GM12878 (cell line): ENCODE measurements around the gene RAB29. TPM values are rescaled to one million over a fixed set of nuclear protein-coding genes. Genes with fewer than 3 reads are reported as not detected.
A peak's percentile ranks its signal among the peaks of the same experiment; 100 is the strongest.

Experiments
- ATAC-seq: fragments of 200-7000 bp; cut with Tn5 transposase; 3 replicates; pipeline ENCODE4 v1.9.1; 2020; ENCODE audit warnings: mild to moderate bottlenecking, moderate library complexity
- BruUV-seq: library from RNA; stranded (reverse); fragments of 400-500 nt; replicated peaks from 2 replicates; lab custom pipeline; 2021; lab: Mats Ljungman, UMichigan
- CTCF ChIA-PET: fragments of 300-600 bp; sonication (Branson Sonifier 250); formaldehyde crosslinking; extraction: SDS; loops from one replicate; lab custom pipeline; 2021; ENCODE audit warnings: inconsistent platforms; lab: Yijun Ruan, JAX
- POLR2A ChIA-PET: fragments of 350-600 bp; formaldehyde crosslinking; extraction: SDS; loops from one replicate; lab custom pipeline; 2021; ENCODE audit warnings: inconsistent platforms; lab: Charles Lee
- RAD21 ChIA-PET: fragments of 300-600 bp; sonication (Branson Sonifier 250); formaldehyde crosslinking; loops from one replicate; lab custom pipeline; 2023; ENCODE audit warnings: antibody characterized with exemption; ENCODE audit not compliant: unreplicated experiment; lab: Charles Lee
- SMC1A ChIA-PET: fragments of 300-600 bp; sonication (Branson Sonifier 250); formaldehyde crosslinking; loops from one replicate; lab custom pipeline; 2023; ENCODE audit not compliant: unreplicated experiment, uncharacterized antibody; lab: Charles Lee
- DNase-seq: peaks from one replicate; pipeline ENCODE4 v3.0.0-alpha.2; 2011; ENCODE audit warnings: low read depth, low spot score
- FAIRE-seq: peaks from 3 replicates; lab custom pipeline; 2011; peaks lifted over from hg19 to GRCh38; lab: Jason Lieb, UNC
- H2AFZ ChIP-seq: 2 replicates; pipeline ENCODE4 v1.6.0; 2011; ENCODE audit warnings: low read depth, low read length, control low read depth; ENCODE audit not compliant: control insufficient read depth
- H3K27ac ChIP-seq: 2 replicates; pipeline ENCODE4 v1.5.1; 2011; ENCODE audit warnings: control low read depth; ENCODE audit not compliant: control insufficient read depth, insufficient read depth
- H3K27me3 ChIP-seq, 2 experiments: replicated peaks in 1 of 2; 2 replicates each; pipeline versions ENCODE4 v1.6.0 to v1.6.1; 2011; ENCODE audit warnings: low read length in 1 of 2; ENCODE audit not compliant: control insufficient read depth in 2 of 2, insufficient read depth in 2 of 2
- H3K36me3 ChIP-seq, 2 experiments: 2 replicates each; pipeline ENCODE4 v1.5.1; 2011; ENCODE audit warnings: low read length in 1 of 2; ENCODE audit not compliant: control insufficient read depth in 2 of 2, insufficient read depth in 2 of 2
- H3K4me1 ChIP-seq: 2 replicates; pipeline ENCODE4 v1.6.1; 2011; ENCODE audit warnings: mild to moderate bottlenecking, low read length, moderate library complexity, mixed read lengths; ENCODE audit not compliant: control insufficient read depth, insufficient read depth
- H3K4me2 ChIP-seq: 2 replicates; pipeline ENCODE4 v1.6.0; 2011; ENCODE audit warnings: control low read depth; ENCODE audit not compliant: control insufficient read depth, insufficient read depth
- H3K4me3 ChIP-seq: fragments of 200-600 bp; sonication (generic); 2 replicates; pipeline ENCODE4 v1.5.1; 2016
- H3K79me2 ChIP-seq: 2 replicates; pipeline ENCODE4 v1.6.0; 2011; ENCODE audit warnings: low read length; ENCODE audit not compliant: control insufficient read depth, insufficient read depth
- H3K9ac ChIP-seq: 2 replicates; pipeline ENCODE4 v1.8.0; 2011; ENCODE audit warnings: low read length, control low read depth, mixed read lengths; ENCODE audit not compliant: control insufficient read depth, insufficient read depth
- H3K9me3 ChIP-seq: replicated peaks from 3 replicates; pipeline ENCODE4 v1.5.1; 2011; ENCODE audit warnings: mild to moderate bottlenecking, low read length; ENCODE audit not compliant: control insufficient read depth, insufficient read depth
- H4K20me1 ChIP-seq: 2 replicates; pipeline ENCODE4 v1.6.0; 2011; ENCODE audit not compliant: control insufficient read depth, insufficient read depth
- ATF7 ChIP-seq: fragments of 450-650 bp; IDR thresholded peaks from 2 replicates; pipeline ENCODE4 v1.6.1; 2016; ENCODE audit warnings: low read depth, mild to moderate bottlenecking
- CBFB ChIP-seq: IDR thresholded peaks from 2 replicates; pipeline ENCODE4 v1.6.1; 2016; ENCODE audit warnings: antibody characterized with exemption, low read depth
- FOXK2 ChIP-seq: fragments of 450-650 bp; IDR thresholded peaks from 2 replicates; pipeline ENCODE4 v1.6.1; 2017; ENCODE audit warnings: mild to moderate bottlenecking, moderate library complexity
- KAT2A ChIP-seq: conservative IDR thresholded peaks from 2 replicates; pipeline ENCODE4 v1.6.1; 2011; ENCODE audit warnings: low read depth, low read length; ENCODE audit not compliant: control insufficient read depth
- MEF2B ChIP-seq: fragments of 450-650 bp; IDR thresholded peaks from 2 replicates; pipeline ENCODE4 v1.6.1; 2018; ENCODE audit warnings: mild to moderate bottlenecking, moderate library complexity; ENCODE audit not compliant: partially characterized antibody, poor library complexity, severe bottlenecking
- MXI1 ChIP-seq: fragments of 150-350 bp; IDR thresholded peaks from 2 replicates; pipeline ENCODE4 v1.6.1; 2011; ENCODE audit warnings: low read depth, mild to moderate bottlenecking, inconsistent platforms, low read length, improper control_type of control experiment
- RAD21 ChIP-seq: IDR thresholded peaks from 2 replicates; pipeline ENCODE4 v1.6.1; 2011; ENCODE audit warnings: mild to moderate bottlenecking, low read depth, low read length, moderate library complexity; ENCODE audit not compliant: insufficient read depth
- WGBS: methylation state at CpG from one replicate; pipeline ENCODE4 v1.1.6; 2016; ENCODE audit warnings: low lambda C conversion rate; ENCODE audit not compliant: insufficient replicate concordance, insufficient coverage; ENCODE audit errors: missing lambda C conversion rate; 5-methylcytosine and 5-hydroxymethylcytosine counted together
- in situ Hi-C: fragments of 300-500 bp; cut with MboI; formaldehyde crosslinking; loops from 9 replicates; pipeline ENCODE4 v1.14.3; 2018; ENCODE audit warnings: mixed read lengths
- intact Hi-C: fragments of 100-400 bp; cut with micrococcal nuclease; formaldehyde crosslinking; loops from one replicate; pipeline ENCODE4 v1.14.2; 2022; ENCODE audit not compliant: unreplicated experiment
- polyA plus RNA-seq, 11 experiments: library from polyadenylated mRNA; depleted of rRNA in 4 of 11; unstranded in 6 of 11; stranded (reverse) in 5 of 11; fragments of >200 nt; fragmentation: Nextera tagmentation in 4 of 11; fragmentation: Illumina TruSeq in 1 of 11; extraction: Ambion mirVana in 4 of 11; extraction: Trizol in 1 of 11; gene quantifications; 1 replicate in 1 of 11; 2 replicates in 10 of 11; pipeline versions ENCODE4 v1.2.1 to v1.2.3, GENCODE V29; 2011 to 2016; ENCODE audit warnings: inconsistent platforms in 2 of 11, missing spikeins in 2 of 11, low read depth in 1 of 11
- total RNA-seq, 4 experiments: library from RNA; depleted of rRNA in 3 of 4; stranded (reverse); fragments of >200 nt in 3 of 4; fragmentation: Illumina TruSeq in 1 of 4; extraction: Trizol in 1 of 4; gene quantifications; 2 replicates each; pipeline versions ENCODE4 v1.2.1 to v1.2.3, GENCODE V29; 2013 to 2021
- TF ChIP-seq, protein P1 (sequence below): IDR thresholded peaks from 2 replicates; pipeline ENCODE4 v1.6.1; 2012; ENCODE audit warnings: low read depth, low read length, improper control_type of control experiment
- TF ChIP-seq, protein P2 (sequence below): fragments of 150-350 bp; IDR thresholded peaks from 2 replicates; pipeline ENCODE4 v1.6.1; 2014; ENCODE audit warnings: mild to moderate bottlenecking, low read depth, low read length
- TF ChIP-seq, protein P3 (sequence below): fragments of 450-650 bp; IDR thresholded peaks from 2 replicates; pipeline ENCODE4 v1.6.1; 2017; ENCODE audit warnings: mild to moderate bottlenecking, low read depth, inconsistent platforms; ENCODE audit not compliant: poor library complexity, severe bottlenecking
- TF ChIP-seq, protein P4 (sequence below): fragments of 450-650 bp; conservative IDR thresholded peaks from 2 replicates; pipeline ENCODE4 v1.6.1; 2017; ENCODE audit warnings: mild to moderate bottlenecking, moderate library complexity

Gene RAB29
- total and polyA plus RNA-seq, 10 of the 15 experiments (the other 5 are each of a cell fraction or from before 2014, with no cell fraction given): 11.7 to 74.5 (median 15.0) TPM

DNA sequence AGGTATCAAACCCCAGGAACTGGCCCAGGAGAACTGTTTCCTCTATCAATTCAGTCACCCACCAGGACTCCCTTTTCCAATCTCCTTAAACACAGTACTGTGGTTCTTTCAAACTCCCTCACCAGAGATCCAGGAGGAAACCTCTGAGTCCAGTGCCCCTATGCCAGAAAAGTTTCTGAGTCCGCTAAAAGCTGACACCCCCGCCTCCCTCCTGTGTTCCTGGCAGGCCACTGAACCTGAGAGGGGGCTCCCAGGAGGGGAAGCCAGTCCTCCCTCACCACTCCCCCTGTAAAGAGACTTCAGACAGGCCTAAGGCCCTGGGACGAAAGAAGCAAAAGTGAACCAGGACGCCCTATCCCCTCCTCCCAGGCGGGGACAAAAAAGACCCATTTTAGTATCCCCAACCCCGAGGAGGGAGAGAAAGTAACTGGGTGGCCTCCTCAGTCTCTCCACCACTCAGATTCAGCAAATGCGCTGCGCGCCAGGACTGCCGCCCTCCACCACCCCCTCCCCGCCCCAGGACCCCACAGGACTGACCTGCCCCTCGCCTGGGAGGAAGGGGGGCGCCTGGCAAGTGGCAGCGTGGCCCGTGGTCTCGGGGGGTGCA, 37.1 kb upstream of the RAB29 start:
- peak overlapping the region; percentile 96 for H3K4me2 ChIP-seq
- ATAC-seq: peak; percentile 46
- in situ Hi-C loops: no loop called here
- no TSS peak for BruUV-seq
- TF ChIP-seq, protein P1, sequence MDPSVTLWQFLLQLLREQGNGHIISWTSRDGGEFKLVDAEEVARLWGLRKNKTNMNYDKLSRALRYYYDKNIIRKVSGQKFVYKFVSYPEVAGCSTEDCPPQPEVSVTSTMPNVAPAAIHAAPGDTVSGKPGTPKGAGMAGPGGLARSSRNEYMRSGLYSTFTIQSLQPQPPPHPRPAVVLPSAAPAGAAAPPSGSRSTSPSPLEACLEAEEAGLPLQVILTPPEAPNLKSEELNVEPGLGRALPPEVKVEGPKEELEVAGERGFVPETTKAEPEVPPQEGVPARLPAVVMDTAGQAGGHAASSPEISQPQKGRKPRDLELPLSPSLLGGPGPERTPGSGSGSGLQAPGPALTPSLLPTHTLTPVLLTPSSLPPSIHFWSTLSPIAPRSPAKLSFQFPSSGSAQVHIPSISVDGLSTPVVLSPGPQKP: no peak
- no peak for TF ChIP-seq MEF2B
- no peak for TF ChIP-seq KAT2A
- no peak for TF ChIP-seq MXI1
- TF ChIP-seq ATF7: no peak
- TF ChIP-seq RAD21: no peak
- TF ChIP-seq, protein P2, sequence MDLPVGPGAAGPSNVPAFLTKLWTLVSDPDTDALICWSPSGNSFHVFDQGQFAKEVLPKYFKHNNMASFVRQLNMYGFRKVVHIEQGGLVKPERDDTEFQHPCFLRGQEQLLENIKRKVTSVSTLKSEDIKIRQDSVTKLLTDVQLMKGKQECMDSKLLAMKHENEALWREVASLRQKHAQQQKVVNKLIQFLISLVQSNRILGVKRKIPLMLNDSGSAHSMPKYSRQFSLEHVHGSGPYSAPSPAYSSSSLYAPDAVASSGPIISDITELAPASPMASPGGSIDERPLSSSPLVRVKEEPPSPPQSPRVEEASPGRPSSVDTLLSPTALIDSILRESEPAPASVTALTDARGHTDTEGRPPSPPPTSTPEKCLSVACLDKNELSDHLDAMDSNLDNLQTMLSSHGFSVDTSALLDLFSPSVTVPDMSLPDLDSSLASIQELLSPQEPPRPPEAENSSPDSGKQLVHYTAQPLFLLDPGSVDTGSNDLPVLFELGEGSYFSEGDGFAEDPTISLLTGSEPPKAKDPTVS: no peak
- TF ChIP-seq, protein P3, sequence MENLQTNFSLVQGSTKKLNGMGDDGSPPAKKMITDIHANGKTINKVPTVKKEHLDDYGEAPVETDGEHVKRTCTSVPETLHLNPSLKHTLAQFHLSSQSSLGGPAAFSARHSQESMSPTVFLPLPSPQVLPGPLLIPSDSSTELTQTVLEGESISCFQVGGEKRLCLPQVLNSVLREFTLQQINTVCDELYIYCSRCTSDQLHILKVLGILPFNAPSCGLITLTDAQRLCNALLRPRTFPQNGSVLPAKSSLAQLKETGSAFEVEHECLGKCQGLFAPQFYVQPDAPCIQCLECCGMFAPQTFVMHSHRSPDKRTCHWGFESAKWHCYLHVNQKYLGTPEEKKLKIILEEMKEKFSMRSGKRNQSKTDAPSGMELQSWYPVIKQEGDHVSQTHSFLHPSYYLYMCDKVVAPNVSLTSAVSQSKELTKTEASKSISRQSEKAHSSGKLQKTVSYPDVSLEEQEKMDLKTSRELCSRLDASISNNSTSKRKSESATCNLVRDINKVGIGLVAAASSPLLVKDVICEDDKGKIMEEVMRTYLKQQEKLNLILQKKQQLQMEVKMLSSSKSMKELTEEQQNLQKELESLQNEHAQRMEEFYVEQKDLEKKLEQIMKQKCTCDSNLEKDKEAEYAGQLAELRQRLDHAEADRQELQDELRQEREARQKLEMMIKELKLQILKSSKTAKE: no peak
- TF ChIP-seq CBFB: no peak
- TF ChIP-seq, protein P4, sequence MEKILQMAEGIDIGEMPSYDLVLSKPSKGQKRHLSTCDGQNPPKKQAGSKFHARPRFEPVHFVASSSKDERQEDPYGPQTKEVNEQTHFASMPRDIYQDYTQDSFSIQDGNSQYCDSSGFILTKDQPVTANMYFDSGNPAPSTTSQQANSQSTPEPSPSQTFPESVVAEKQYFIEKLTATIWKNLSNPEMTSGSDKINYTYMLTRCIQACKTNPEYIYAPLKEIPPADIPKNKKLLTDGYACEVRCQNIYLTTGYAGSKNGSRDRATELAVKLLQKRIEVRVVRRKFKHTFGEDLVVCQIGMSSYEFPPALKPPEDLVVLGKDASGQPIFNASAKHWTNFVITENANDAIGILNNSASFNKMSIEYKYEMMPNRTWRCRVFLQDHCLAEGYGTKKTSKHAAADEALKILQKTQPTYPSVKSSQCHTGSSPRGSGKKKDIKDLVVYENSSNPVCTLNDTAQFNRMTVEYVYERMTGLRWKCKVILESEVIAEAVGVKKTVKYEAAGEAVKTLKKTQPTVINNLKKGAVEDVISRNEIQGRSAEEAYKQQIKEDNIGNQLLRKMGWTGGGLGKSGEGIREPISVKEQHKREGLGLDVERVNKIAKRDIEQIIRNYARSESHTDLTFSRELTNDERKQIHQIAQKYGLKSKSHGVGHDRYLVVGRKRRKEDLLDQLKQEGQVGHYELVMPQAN: no peak
- TF ChIP-seq FOXK2: no peak
- TF ChIP-seq, all 136 proteins: peak for 0
- RAD21 ChIA-PET: interaction anchor here (0.8 to 1.8 kb wide), 3 partner anchors 21 to 165 kb away, joined by 3 to 5 read pairs (median 3); partner anchors contain the start of gene NUCKS1
- Histone ChIP-seq H2AFZ (peak overlapping the region; percentile 81), H3K27me3 (peaks cover 2 to 10% of the 10 kb centered on the region in 2 experiments; a peak in 2 of 4 replicates), H3K79me2 (no peaks in the 10 kb centered on the region), H3K9ac (peak overlapping the region; percentile 58), H4K20me1 (no peaks in the 10 kb centered on the region), H3K36me3 (no peaks in the 10 kb centered on the region), H3K27ac (no peak overlapping the region), H3K9me3 (no peaks in the 10 kb centered on the region), H3K4me3 (peak overlapping the region; percentile 63), H3K4me1 (peaks cover 6% of the 10 kb centered on the region)
- DNase-seq: no peak
- POLR2A ChIA-PET: interaction anchor here (1.0 to 1.8 kb wide), 3 partner anchors 14 to 63 kb away, joined by 3 to 7 read pairs (median 3); no protein-coding TSS in a partner anchor
- intact Hi-C loops: loop anchor here (5.0 kb wide), 2 partner anchors 50 to 105 kb away; no protein-coding TSS in a partner anchor
- no peak for FAIRE-seq
- SMC1A ChIA-PET: interaction anchor here (0.9 to 2.6 kb wide), 6 partner anchors 18 to 165 kb away, joined by 3 to 12 read pairs (median 4); no protein-coding TSS in a partner anchor
- WGBS: 1% methylated on average over 13 of the region's 16 CpGs
- CTCF ChIA-PET: interaction anchor here (0.6 to 2.4 kb wide), 5 partner anchors 20 to 165 kb away, joined by 4 to 13 read pairs (median 4); no protein-coding TSS in a partner anchor
